Fibroblast of lung (primary cell): ENCODE results near the gene CT47C1.

Source experiments
- EZH2 ChIP-seq: IDR thresholded peaks from 2 replicates; pipeline ENCODE4 v1.5.1; 2012; ENCODE audit warnings: low read length, control low read depth, mild to moderate bottlenecking; ENCODE audit errors: missing control alignments
- TF ChIP-seq, protein P1 (sequence below), 2 donors: IDR thresholded peaks in 1 of 2; conservative IDR thresholded peaks in 1 of 2; 1 replicate in 1 of 2; 2 replicates in 1 of 2; pipeline ENCODE4 v1.5.1; 2011 to 2012; ENCODE audit warnings: low read length in 2 of 2, control low read depth in 1 of 2, inconsistent platforms in 1 of 2, low read depth in 1 of 2, mild to moderate bottlenecking in 1 of 2

DNA sequence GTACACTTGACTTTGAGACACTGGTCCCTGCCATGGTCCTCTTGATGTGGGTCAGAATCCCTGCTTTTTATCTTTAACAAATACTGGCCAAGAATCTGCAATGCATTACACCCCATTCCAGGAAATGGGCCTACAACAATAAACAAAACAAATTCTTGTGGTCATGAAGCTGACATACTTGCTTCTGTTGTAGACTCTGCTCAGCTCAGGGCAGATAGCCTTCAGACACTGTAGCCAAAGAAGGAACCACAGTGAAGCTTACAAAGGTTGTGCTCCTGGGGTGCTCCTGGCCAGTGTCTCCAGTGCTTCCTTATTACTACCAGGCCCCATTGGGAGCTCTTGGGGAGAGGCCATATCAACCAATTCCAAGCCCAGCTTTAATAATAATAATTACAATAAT lies 33.0 kb downstream of the CT47C1 start:
- TF ChIP-seq, protein P1, sequence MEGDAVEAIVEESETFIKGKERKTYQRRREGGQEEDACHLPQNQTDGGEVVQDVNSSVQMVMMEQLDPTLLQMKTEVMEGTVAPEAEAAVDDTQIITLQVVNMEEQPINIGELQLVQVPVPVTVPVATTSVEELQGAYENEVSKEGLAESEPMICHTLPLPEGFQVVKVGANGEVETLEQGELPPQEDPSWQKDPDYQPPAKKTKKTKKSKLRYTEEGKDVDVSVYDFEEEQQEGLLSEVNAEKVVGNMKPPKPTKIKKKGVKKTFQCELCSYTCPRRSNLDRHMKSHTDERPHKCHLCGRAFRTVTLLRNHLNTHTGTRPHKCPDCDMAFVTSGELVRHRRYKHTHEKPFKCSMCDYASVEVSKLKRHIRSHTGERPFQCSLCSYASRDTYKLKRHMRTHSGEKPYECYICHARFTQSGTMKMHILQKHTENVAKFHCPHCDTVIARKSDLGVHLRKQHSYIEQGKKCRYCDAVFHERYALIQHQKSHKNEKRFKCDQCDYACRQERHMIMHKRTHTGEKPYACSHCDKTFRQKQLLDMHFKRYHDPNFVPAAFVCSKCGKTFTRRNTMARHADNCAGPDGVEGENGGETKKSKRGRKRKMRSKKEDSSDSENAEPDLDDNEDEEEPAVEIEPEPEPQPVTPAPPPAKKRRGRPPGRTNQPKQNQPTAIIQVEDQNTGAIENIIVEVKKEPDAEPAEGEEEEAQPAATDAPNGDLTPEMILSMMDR (conservative IDR thresholded peaks at IDR 0.05 in 1 of 2, IDR thresholded peaks at IDR 0.05 in 1 of 2; ENCODE audit: low read depth in 1 of 2, low read length in 2 of 2) = no peak
- TF ChIP-seq EZH2 = no peak
